Measurements from ENCODE around the gene CDC37L1.
"Not testable (repeated sequence)": the region's sequence is repeated elsewhere in the genome, so short reads cannot be mapped to it uniquely, and the experiment has no call there.

CDC37L1 gene

DNA sequence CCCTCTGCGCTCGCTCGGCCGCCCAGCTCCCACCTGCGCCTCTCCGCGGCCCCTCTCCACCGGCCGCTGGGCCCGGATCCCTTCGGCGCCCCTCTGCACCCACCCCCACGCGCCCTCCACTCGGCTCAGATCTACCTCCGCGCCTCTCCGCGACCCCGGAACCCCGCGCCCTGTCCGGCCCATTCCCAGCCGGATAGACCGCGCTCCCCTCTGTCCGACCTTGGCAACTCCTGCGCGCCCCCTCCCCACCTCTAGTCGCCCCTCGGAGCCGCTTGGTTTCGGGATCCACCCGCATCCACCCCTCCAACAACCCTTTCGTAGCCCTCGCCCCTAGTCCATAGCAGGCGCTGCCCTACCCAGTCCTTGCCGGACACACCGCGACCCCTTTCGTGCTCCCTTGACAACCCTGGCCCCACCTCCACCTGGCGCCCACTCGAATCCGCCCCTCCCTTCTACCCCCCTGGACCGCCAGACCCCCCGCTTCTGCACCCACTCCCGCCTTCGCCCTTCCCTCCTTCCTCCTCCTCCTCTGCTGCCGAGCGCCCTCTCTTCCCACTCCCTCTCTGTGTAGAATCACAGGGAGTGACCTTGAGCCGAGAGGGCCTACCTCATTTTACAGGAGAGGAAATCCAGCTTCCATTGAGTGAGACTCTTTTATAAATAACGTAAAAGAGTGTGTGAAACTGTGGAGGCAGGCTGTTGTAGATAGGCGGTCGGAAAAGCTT, 62.2 kb downstream of the CDC37L1 start:
- no peak for DNase-seq
- H3K4me1 Mint-ChIP-seq (ENCODE audit: low read depth), result peaks cover 61% of the 10 kb centered on the region
- H3K4me3 Mint-ChIP-seq, result peak overlapping the region; percentile 84
- peak overlapping the region; percentile 87 for H3K27ac Mint-ChIP-seq
- H3K9me3 Mint-ChIP-seq, result no peaks in the 10 kb centered on the region
- H3K36me3 Mint-ChIP-seq (ENCODE audit: low read depth), result peaks cover 25% of the 10 kb centered on the region
- H3K27me3 Mint-ChIP-seq, result no peaks in the 10 kb centered on the region

DNA sequence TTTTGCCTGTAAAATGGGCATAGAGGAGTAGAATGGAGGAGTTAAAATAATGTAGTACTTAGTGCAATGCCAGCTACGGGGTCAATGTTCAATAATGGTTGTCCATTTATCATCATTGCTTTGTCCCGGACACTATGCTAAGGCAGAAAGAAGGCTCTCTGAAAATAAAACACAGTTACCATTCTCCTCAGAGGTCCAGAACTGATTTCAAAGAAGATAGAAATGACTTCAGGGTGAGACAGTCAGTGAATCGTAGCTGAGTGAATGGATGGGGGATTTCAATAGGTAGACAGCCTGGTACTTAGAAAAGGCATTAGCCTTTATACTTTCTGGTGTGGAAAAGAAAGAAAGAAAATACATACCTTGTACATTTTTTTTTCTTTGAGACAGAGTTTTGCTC, 62.9 kb downstream of the CDC37L1 start:
- Mint-ChIP-seq H3K27ac (peak overlapping the region; percentile 87), H3K4me1 (ENCODE audit: low read depth) (peaks cover 64% of the 10 kb centered on the region), H3K27me3 (no peaks in the 10 kb centered on the region), H3K36me3 (ENCODE audit: low read depth) (peaks cover 24% of the 10 kb centered on the region), H3K4me3 (peak overlapping the region; percentile 84), H3K9me3 (no peaks in the 10 kb centered on the region)
- DNase-seq, result no peak

DNA sequence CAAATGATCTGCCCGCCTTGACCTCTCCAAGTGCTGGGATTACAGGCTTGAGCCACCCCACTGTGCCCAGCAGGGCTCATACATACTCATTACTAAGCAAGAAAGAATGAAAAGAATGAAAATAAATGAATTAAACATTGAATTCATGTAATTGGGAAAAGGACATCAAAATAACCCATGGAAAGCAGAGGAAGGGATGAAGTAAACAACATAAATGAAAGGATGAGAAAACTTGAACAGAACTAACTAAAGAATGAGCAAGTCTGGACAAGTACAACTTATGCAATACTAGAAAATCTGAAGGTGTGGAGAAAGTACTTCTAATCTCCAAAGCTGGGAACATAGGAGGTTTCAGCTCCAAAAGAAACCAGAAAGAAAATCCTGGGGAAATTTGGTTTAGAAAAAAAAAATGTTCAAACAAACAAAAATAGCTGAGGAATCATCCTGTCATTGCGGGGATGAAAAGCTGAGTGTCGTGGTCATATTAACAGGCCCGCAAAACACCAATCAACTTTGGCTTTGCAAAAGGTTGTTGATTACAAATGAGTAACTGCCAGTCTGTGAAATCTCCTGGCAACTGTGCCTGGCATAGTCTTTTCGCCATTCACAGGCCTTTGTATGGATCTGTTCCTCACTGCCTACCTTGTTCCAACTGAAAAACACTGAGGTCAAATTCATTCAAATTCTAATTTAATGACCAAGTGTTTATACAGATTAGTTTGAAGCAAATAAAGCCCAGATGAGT, 63.9 kb downstream of the CDC37L1 start:
- Mint-ChIP-seq H3K9me3 (no peaks in the 10 kb centered on the region), H3K27me3 (no peaks in the 10 kb centered on the region), H3K36me3 (ENCODE audit: low read depth) (peaks cover 19% of the 10 kb centered on the region), H3K4me1 (ENCODE audit: low read depth) (peaks cover 59% of the 10 kb centered on the region), H3K27ac (peak overlapping the region; percentile 10), H3K4me3 (no peak overlapping the region)
- no peak for DNase-seq

DNA sequence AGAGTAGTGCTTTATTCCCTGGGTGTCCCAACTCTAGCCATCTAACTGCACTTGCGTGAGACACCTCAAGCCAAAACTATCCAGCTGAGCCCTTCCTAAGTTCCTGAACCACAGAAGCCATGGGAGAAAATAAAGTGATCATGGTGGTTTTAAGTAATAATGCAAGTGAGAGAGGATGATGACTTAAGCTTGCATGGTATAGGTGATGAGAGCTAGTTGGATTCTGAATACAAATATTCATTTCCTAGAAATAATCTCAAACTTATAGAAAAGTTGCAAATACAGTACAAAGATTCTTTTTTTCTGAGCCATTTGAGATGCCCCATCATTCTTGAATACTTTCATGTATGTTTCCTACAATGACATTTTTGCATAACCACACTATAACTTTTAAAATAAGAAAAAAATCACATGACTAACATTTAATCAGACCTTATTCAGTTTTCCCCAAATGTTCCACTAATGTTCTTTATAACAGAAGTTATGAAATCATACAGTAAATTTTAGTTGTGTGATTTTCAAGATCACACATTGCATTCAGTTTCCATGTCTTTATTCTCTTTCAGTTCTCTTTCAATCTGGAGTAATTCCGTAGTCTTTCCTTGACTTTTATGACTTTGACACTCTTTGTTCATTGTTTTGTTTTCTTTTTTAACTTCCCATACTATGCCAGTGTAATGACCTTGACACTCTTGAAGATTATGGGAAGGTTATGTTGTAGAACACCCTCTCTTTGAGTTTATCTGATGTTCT, 67.1 kb downstream of the CDC37L1 start:
- no peaks in the 10 kb centered on the region for H3K27me3 Mint-ChIP-seq
- H3K36me3 Mint-ChIP-seq (ENCODE audit: low read depth), result no peaks in the 10 kb centered on the region
- peak overlapping the region; percentile 38 for H3K27ac Mint-ChIP-seq
- no peak for DNase-seq
- peaks cover 39% of the 10 kb centered on the region for H3K4me1 Mint-ChIP-seq (ENCODE audit: low read depth)
- H3K4me3 Mint-ChIP-seq, result no peak overlapping the region
- H3K9me3 Mint-ChIP-seq, result no peaks in the 10 kb centered on the region

DNA sequence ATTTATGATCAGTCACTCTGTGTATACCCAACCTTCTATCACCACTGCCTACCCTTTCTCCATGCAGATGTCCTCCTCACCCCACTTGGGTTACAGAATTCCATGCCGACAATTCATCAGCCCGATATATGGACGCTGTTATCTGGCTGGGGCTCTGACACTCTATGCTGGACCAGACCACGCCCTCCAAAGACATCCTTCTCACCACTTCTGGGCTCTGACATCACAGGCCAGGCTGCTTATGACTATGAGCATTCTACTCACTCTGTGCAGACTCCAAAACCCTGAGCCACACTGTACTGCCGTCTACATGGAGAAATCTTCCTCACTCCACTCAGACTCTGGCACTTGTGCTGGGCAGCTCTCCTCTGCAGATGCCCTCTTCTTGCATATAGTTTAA, 69.2 kb downstream of the CDC37L1 start:
- Mint-ChIP-seq H3K4me1 (ENCODE audit: low read depth) (peaks cover 24% of the 10 kb centered on the region), H3K9me3 (no peaks in the 10 kb centered on the region), H3K27me3 (no peaks in the 10 kb centered on the region), H3K36me3 (ENCODE audit: low read depth) (no peaks in the 10 kb centered on the region), H3K27ac (no peak overlapping the region), H3K4me3 (no peak overlapping the region)
- no peak for DNase-seq

DNA sequence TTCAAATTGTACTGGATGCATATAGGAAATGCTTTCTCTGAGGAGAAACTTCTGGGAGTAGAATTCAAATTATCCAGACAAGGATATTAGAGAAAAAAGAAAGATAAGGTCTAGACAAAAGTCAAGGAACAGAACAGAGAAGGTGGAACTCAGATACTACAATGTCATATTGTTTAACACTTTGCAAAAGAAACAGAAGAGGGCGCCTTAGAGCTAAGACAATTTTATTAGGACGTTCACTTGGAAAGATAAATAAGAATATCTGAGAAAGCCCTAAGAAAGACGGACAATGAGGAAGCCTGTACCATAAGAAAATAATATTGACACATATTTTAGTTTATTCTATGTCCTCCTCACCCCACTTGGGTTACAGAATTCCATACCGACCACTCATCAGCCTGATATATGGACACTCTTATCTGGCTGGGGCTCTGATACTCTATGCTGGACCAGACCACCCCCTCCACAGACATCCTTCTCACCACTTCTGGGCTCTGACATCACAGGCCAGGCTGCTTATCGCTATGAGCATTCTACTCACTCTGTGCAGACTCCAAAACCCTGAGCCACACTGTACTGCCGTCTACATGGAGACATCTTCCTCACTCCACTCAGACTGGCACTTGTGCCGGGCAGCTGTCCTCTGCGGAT, 70.8 kb downstream of the CDC37L1 start:
- no peak for DNase-seq
- Mint-ChIP-seq H3K27ac (no peak overlapping the region), H3K36me3 (ENCODE audit: low read depth) (no peaks in the 10 kb centered on the region), H3K9me3 (no peaks in the 10 kb centered on the region), H3K4me3 (no peak overlapping the region), H3K27me3 (no peaks in the 10 kb centered on the region), H3K4me1 (ENCODE audit: low read depth) (peaks cover 20% of the 10 kb centered on the region)

DNA sequence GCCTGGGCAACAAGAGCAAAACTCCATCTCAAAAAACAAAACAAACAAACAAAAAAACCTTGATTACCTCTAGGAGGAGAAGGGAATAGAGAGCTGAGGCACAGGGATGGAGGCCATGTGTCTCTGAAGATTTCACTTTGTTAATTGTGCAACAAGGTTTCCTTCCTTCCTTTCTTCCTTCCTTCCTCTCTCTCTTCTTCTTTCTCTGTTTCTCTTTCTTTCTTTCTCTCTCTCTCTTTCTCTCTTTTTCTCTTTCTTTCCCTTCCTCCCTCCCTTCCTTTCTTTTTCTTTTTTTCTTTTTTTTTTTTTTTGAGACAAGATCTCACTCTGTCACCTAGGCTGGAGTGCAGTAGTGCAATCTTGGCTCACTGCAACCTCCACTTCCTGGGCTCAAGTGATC, 75.2 kb downstream of the CDC37L1 start:
- DNase-seq; H3K36me3 Mint-ChIP-seq (ENCODE audit: low read depth); H3K27me3 Mint-ChIP-seq; H3K9me3 Mint-ChIP-seq; H3K4me3 Mint-ChIP-seq; H3K4me1 Mint-ChIP-seq (ENCODE audit: low read depth): not testable (repeated sequence)
- peak overlapping the region; percentile 32 for H3K27ac Mint-ChIP-seq

DNA sequence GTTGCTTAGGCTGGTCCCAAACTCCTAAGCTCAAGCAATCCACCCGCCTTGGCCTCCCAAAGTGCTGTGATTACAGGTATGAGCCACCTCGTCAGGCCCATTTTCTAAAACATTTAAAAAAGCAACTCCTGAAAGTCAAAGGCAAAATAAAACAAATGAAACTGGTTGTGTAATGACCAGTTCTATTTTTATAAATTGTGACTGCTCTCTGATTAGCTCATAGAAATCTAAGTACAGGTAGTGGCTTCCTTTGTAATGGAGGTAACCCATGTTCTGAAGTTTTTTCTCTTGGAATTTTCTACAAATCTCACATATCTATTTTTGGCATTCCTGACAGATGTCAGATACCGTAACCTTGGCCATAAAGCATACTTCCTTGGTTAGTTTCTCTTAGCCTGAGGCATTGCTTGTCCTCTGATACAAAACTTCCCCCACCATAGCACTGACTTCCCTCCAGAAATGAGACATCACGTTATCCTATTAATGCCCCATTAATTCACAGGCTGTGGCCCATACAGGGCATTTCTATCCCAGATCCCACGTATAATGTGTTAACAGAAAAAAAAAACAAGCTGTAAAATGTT, 75.7 kb downstream of the CDC37L1 start:
- Mint-ChIP-seq H3K36me3 (ENCODE audit: low read depth) (no peaks in the 10 kb centered on the region), H3K9me3 (no peaks in the 10 kb centered on the region), H3K27ac (no peak overlapping the region), H3K4me3 (no peak overlapping the region), H3K4me1 (ENCODE audit: low read depth) (peaks cover 3% of the 10 kb centered on the region), H3K27me3 (no peaks in the 10 kb centered on the region)
- no peak for DNase-seq

DNA sequence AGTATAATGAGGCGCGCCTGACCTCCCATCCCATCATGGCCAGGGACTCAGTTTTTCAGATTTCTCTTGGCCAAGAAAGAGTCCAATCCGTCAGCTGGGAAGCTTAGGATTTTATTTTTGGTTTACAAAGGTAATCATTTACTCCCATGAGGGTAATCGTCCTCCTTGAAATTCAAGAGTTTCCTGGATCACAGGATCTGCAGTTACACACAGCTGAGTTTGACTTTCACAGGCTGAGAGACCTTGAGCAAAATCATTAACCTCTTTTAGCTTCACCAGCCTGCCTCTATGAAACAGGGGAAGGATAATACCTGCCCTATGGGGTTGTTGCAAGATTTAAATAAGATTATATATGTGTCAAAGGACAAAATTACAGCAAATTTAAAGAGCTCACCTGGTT, 77.1 kb downstream of the CDC37L1 start:
- Mint-ChIP-seq H3K36me3 (ENCODE audit: low read depth) (no peaks in the 10 kb centered on the region), H3K27me3 (peaks cover 2% of the 10 kb centered on the region), H3K4me3 (no peak overlapping the region), H3K27ac (no peak overlapping the region), H3K4me1 (ENCODE audit: low read depth) (peaks cover 3% of the 10 kb centered on the region), H3K9me3 (no peaks in the 10 kb centered on the region)
- no peak for DNase-seq

Measured in activated T-cell treated with anti-CD3 and anti-CD28 coated beads, Interleukin-2, amount 50 U/mL, for 24 hours (primary cell).